ENCODE results near the gene ATP6V1G1.

DNA sequence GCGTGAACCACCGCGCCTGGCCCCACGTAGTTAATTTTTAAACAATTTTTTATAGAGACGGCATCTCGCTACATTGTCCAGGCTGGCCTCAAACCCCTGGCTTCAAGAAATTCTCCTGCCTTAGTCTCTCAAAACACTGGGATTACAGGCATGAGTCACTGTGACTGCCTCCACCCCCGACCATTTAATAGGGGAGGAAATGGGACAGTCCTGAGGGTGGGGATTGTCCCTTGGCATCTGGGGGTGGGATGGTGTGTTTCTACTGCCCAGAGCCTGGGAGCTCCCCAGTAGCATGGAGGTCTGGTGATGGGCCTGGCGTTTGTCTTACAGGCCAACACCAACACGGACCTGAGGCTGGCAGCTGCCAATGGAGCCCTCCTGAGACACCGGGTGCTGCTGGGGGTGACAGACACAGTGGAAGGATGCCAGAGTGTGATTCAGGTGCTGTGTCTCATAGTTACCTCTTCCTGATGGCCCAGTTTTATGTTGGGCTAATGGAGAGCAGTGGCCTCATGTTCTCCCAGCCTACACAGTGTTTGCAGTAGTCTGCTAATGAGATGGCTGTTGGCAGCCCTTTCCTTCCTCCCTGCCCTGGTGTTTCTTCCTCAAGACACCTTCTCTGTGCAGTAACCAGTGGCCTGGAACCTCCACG, 46.0 kb downstream of the ATP6V1G1 start:
- TF ChIP-seq, protein P1, sequence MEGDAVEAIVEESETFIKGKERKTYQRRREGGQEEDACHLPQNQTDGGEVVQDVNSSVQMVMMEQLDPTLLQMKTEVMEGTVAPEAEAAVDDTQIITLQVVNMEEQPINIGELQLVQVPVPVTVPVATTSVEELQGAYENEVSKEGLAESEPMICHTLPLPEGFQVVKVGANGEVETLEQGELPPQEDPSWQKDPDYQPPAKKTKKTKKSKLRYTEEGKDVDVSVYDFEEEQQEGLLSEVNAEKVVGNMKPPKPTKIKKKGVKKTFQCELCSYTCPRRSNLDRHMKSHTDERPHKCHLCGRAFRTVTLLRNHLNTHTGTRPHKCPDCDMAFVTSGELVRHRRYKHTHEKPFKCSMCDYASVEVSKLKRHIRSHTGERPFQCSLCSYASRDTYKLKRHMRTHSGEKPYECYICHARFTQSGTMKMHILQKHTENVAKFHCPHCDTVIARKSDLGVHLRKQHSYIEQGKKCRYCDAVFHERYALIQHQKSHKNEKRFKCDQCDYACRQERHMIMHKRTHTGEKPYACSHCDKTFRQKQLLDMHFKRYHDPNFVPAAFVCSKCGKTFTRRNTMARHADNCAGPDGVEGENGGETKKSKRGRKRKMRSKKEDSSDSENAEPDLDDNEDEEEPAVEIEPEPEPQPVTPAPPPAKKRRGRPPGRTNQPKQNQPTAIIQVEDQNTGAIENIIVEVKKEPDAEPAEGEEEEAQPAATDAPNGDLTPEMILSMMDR (IDR thresholded peaks at IDR 0.05), result no peak
- TF ChIP-seq POLR2A (IDR thresholded peaks at IDR 0.05), result no peak
- no peak for TF ChIP-seq POLR2AphosphoS5 (IDR thresholded peaks at IDR 0.05; ENCODE audit: insufficient read depth in 1 of 2, low read depth in 1 of 2)
